DND-41 (cell line): ENCODE measurements around the gene GRAMD4.

ENCODE experiments used
- ATAC-seq: fragments of 200-7000 bp; cut with Tn5 transposase; 3 replicates; pipeline ENCODE4 v1.9.1; 2021; ENCODE audit warnings: low read depth; ENCODE audit not compliant: insufficient read depth
- DNase-seq: peaks from one replicate; pipeline ENCODE4 v3.0.0-alpha.2; 2020
- H2AFZ ChIP-seq: 2 replicates; pipeline ENCODE4 v1.6.0; 2012; ENCODE audit warnings: low read depth, low read length
- H3K27ac ChIP-seq: 2 replicates; pipeline ENCODE4 v1.5.1; 2012; ENCODE audit warnings: low read length, inconsistent platforms
- H3K27me3 ChIP-seq: fragments of 200-600 bp; sonication (generic); 2 replicates; pipeline ENCODE4 v1.6.0; 2012; ENCODE audit warnings: low read length, mild to moderate bottlenecking, inconsistent platforms; ENCODE audit not compliant: insufficient read depth, poor library complexity
- H3K36me3 ChIP-seq: 2 replicates; pipeline ENCODE4 v1.5.1; 2012; ENCODE audit warnings: low read length, inconsistent platforms; ENCODE audit not compliant: insufficient read depth
- H3K4me1 ChIP-seq: 2 replicates; pipeline ENCODE4 v1.5.1; 2012; ENCODE audit warnings: mild to moderate bottlenecking, low read length; ENCODE audit not compliant: insufficient read depth
- H3K4me2 ChIP-seq: 2 replicates; pipeline ENCODE4 v1.6.0; 2012; ENCODE audit warnings: mild to moderate bottlenecking, moderate library complexity, low read length, inconsistent platforms; ENCODE audit not compliant: insufficient read depth
- H3K4me3 ChIP-seq, 2 experiments: fragments of 200-600 bp in 1 of 2; shearing (Covaris generic) in 1 of 2; 2 replicates each; pipeline ENCODE4 v1.5.1; 2012 to 2016; ENCODE audit warnings: inconsistent platforms in 2 of 2, low read length in 2 of 2, mild to moderate bottlenecking in 2 of 2, low read depth in 1 of 2, moderate library complexity in 1 of 2
- H3K79me2 ChIP-seq: 2 replicates; pipeline ENCODE4 v1.6.0; 2012; ENCODE audit warnings: low read length, inconsistent platforms; ENCODE audit not compliant: insufficient read depth
- H3K9ac ChIP-seq: 2 replicates; pipeline ENCODE4 v1.6.0; 2012; ENCODE audit warnings: low read depth, mild to moderate bottlenecking, inconsistent platforms, low read length, moderate library complexity
- H3K9me3 ChIP-seq: 2 replicates; pipeline ENCODE4 v1.5.1; 2012; ENCODE audit warnings: low read length, moderate library complexity, mild to moderate bottlenecking, inconsistent platforms; ENCODE audit not compliant: insufficient read depth, severe bottlenecking
- H4K20me1 ChIP-seq: 2 replicates; pipeline ENCODE4 v1.6.0; 2012; ENCODE audit warnings: low read length; ENCODE audit not compliant: insufficient read depth
- EZH2 ChIP-seq: IDR thresholded peaks from 3 replicates; pipeline ENCODE4 v1.6.1; 2012; ENCODE audit warnings: borderline replicate concordance, low read depth, mild to moderate bottlenecking, moderate library complexity, low read length, inconsistent platforms; ENCODE audit not compliant: severe bottlenecking
- TF ChIP-seq, protein P1 (sequence below): IDR thresholded peaks from 2 replicates; pipeline ENCODE4 v1.5.1; 2012; ENCODE audit warnings: borderline replicate concordance, low read length, moderate library complexity, mild to moderate bottlenecking; ENCODE audit not compliant: poor library complexity, severe bottlenecking; ENCODE audit errors: extremely low read depth

Gene GRAMD4

DNA sequence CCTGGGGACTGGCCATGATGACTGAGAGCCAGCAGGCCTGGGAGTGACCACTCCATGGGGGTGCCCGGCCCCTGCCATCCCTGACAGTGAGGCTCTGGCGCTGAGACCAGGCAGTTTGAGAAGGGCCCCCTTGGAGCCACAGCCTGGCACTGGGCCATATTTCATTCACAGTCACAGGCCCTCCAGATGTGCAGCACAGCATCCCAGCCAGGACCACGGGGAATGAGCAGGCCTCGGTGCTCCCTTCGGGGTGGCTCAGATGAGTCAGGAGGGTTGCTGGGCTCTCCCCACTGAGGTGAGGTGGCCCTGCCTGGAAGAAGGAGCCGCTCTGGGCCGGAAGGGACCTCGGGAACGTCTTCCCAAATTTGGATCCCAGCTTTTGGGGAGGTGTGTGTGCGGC is 53.0 kb downstream of the GRAMD4 start:
- DNase-seq (no peak), ATAC-seq (no peak)
- Histone ChIP-seq H3K27me3 (no peaks in the 10 kb centered on the region), H3K4me2 (no peak overlapping the region), H3K9ac (no peak overlapping the region), H3K27ac (no peak overlapping the region), H3K79me2 (no peaks in the 10 kb centered on the region; the same call in 1 of the 2 replicates), H2AFZ (no peak overlapping the region), H3K4me3 (no peak overlapping the region), H3K4me1 (no peaks in the 10 kb centered on the region), H3K36me3 (peaks cover 94% of the 10 kb centered on the region), H4K20me1 (peaks cover 25% of the 10 kb centered on the region), H3K9me3 (no peaks in the 10 kb centered on the region)
- TF ChIP-seq, protein P1, sequence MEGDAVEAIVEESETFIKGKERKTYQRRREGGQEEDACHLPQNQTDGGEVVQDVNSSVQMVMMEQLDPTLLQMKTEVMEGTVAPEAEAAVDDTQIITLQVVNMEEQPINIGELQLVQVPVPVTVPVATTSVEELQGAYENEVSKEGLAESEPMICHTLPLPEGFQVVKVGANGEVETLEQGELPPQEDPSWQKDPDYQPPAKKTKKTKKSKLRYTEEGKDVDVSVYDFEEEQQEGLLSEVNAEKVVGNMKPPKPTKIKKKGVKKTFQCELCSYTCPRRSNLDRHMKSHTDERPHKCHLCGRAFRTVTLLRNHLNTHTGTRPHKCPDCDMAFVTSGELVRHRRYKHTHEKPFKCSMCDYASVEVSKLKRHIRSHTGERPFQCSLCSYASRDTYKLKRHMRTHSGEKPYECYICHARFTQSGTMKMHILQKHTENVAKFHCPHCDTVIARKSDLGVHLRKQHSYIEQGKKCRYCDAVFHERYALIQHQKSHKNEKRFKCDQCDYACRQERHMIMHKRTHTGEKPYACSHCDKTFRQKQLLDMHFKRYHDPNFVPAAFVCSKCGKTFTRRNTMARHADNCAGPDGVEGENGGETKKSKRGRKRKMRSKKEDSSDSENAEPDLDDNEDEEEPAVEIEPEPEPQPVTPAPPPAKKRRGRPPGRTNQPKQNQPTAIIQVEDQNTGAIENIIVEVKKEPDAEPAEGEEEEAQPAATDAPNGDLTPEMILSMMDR: no peak
- no peak for TF ChIP-seq EZH2

- peaks cover 91% of the 10 kb centered on the region for H3K36me3 ChIP-seq
- no peak for DNase-seq
- H3K27me3 ChIP-seq: no peaks in the 10 kb centered on the region
- H3K79me2 ChIP-seq: no peaks in the 10 kb centered on the region; the same call in 1 of the 2 replicates
- no peak overlapping the region for H2AFZ ChIP-seq
- H3K27ac ChIP-seq: no peak overlapping the region
- H3K4me2 ChIP-seq: no peak overlapping the region
- no peak overlapping the region for H3K9ac ChIP-seq
- no peak overlapping the region for H3K4me3 ChIP-seq
- no peaks in the 10 kb centered on the region for H3K4me1 ChIP-seq
- H3K9me3 ChIP-seq: no peaks in the 10 kb centered on the region
- TF ChIP-seq EZH2: no peak
- TF ChIP-seq, protein P1: no peak
- no peak for ATAC-seq
- H4K20me1 ChIP-seq: peaks cover 23% of the 10 kb centered on the region
These were observed 53.6 kb downstream of the GRAMD4 start for GRCh38 chr22:46673662-46674236.

- peaks cover 88% of the 10 kb centered on the region for H3K36me3 ChIP-seq
- no peak for ATAC-seq
- no peaks in the 10 kb centered on the region for H3K27me3 ChIP-seq
- no peaks in the 10 kb centered on the region for H3K9me3 ChIP-seq
- H3K4me3 ChIP-seq: no peak overlapping the region
- DNase-seq: no peak
- no peak overlapping the region for H3K27ac ChIP-seq
- H3K4me1 ChIP-seq: no peaks in the 10 kb centered on the region
- TF ChIP-seq EZH2: no peak
- TF ChIP-seq, protein P1: no peak
- no peak overlapping the region for H2AFZ ChIP-seq
- H3K4me2 ChIP-seq: no peak overlapping the region
- no peaks in the 10 kb centered on the region; the same call in 1 of the 2 replicates for H3K79me2 ChIP-seq
- peaks cover 23% of the 10 kb centered on the region for H4K20me1 ChIP-seq
- no peak overlapping the region for H3K9ac ChIP-seq
These were observed 54.2 kb downstream of the GRAMD4 start for GRCh38 chr22:46674367-46674781.

- no peak overlapping the region for H3K9ac ChIP-seq
- no peaks in the 10 kb centered on the region for H3K27me3 ChIP-seq
- ATAC-seq (no peak), DNase-seq (no peak)
- peaks cover 23% of the 10 kb centered on the region for H4K20me1 ChIP-seq
- no peak overlapping the region for H2AFZ ChIP-seq
- H3K4me1 ChIP-seq: no peaks in the 10 kb centered on the region
- no peaks in the 10 kb centered on the region for H3K9me3 ChIP-seq
- no peaks in the 10 kb centered on the region; the same call in 1 of the 2 replicates for H3K79me2 ChIP-seq
- H3K27ac ChIP-seq: no peak overlapping the region
- TF ChIP-seq, protein P1: no peak
- H3K36me3 ChIP-seq: peaks cover 87% of the 10 kb centered on the region
- no peak overlapping the region for H3K4me3 ChIP-seq
- H3K4me2 ChIP-seq: no peak overlapping the region
These were observed 54.7 kb downstream of the GRAMD4 start for GRCh38 chr22:46674906-46675305.
